Neural progenitor cell (in vitro differentiated cells): ENCODE results near the gene PRKCE.

Experiments
- EZH2 ChIP-seq: fragments of 200-600 bp; sonication (generic); IDR thresholded peaks from 2 replicates; pipeline ENCODE4 v1.6.1; 2017; ENCODE audit warnings: antibody characterized with exemption, mild to moderate bottlenecking, moderate library complexity
- TF ChIP-seq, protein P1 (sequence below): fragments of 200-600 bp; sonication (generic); IDR thresholded peaks from 2 replicates; pipeline ENCODE4 v1.5.1; 2017; ENCODE audit warnings: antibody characterized with exemption, mild to moderate bottlenecking

DNA sequence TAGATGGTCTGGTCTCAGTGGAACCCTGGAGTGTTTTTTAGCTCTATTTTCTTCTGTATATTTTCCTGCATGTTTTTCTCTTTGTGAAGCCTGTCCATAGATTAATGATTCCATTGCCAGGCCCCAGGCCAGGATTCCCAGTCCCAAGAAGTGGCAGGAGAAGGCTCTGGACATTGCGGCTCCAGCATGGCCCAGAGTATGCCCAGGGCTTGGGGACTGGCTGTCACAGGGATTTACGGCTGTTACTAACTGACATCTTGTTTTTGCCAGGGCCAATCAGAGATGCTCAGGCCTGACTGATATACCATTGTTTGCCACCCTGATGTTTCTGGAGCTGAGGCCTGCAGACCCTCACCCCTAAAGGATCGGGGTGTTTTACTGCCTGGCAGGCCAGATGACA, 59.0 kb downstream of the PRKCE start:
- TF ChIP-seq, protein P1, sequence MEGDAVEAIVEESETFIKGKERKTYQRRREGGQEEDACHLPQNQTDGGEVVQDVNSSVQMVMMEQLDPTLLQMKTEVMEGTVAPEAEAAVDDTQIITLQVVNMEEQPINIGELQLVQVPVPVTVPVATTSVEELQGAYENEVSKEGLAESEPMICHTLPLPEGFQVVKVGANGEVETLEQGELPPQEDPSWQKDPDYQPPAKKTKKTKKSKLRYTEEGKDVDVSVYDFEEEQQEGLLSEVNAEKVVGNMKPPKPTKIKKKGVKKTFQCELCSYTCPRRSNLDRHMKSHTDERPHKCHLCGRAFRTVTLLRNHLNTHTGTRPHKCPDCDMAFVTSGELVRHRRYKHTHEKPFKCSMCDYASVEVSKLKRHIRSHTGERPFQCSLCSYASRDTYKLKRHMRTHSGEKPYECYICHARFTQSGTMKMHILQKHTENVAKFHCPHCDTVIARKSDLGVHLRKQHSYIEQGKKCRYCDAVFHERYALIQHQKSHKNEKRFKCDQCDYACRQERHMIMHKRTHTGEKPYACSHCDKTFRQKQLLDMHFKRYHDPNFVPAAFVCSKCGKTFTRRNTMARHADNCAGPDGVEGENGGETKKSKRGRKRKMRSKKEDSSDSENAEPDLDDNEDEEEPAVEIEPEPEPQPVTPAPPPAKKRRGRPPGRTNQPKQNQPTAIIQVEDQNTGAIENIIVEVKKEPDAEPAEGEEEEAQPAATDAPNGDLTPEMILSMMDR = no peak
- TF ChIP-seq EZH2 = no peak
